ENCODE results near the gene WNK3. TPM values are rescaled to one million over a fixed set of nuclear protein-coding genes. Genes with fewer than 3 reads are reported as not detected.
A peak's percentile ranks its signal among the peaks of the same experiment; 100 is the strongest.

The WNK3 gene
- total and polyA plus RNA-seq, 9 of the 15 experiments (the other 6 are each of a cell fraction or from before 2014, with no cell fraction given): under 0.01 to 0.02 (median 0.01) TPM; not detected in 4

DNA sequence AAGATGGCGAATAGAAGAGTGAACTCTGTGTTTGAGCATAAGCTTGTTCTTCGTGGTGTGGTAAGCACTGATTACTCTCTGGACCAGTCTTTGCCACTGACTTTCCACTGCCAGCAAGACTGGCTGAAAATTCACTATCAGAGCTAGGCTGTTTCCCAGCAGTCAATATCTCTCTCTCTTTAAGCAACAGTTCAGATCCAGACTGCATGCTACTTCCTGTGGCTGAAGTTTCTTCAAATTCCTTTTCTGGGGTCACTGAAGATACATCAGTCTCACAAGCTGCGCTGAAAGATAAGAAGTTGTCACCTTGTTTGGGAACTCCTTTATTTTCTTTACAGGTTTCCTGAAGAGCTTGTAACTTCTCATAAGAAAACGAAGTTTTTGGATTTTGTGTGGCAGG is 120.8 kb downstream of the WNK3 start:
- no TSS peak for BruUV-seq (replicated peaks)
- no peaks in the 10 kb centered on the region for H3K9me1 ChIP-seq (ENCODE audit: control insufficient read depth, insufficient read depth, low read length)

More for the DNA sequence above, 120.8 kb downstream of the WNK3 start:
- peak; percentile 12; the same call in 1 of the 2 replicates for TF ChIP-seq STAT5A (IDR thresholded peaks at IDR 0.05; ENCODE audit: borderline replicate concordance, low read length)
- TF ChIP-seq, protein P1, sequence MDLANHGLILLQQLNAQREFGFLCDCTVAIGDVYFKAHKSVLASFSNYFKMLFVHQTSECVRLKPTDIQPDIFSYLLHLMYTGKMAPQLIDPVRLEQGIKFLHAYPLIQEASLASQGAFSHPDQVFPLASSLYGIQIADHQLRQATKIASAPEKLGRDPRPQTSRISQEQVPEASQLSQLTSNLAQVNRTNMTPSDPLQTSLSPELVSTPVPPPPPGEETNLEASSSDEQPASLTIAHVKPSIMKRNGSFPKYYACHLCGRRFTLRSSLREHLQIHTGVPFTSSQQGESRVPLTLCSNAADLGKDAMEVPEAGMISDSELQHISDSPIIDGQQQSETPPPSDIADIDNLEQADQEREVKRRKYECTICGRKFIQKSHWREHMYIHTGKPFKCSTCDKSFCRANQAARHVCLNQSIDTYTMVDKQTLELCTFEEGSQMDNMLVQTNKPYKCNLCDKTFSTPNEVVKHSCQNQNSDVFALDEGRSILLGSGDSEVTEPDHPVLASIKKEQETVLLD (IDR thresholded peaks at IDR 0.05): no peak
- TF ChIP-seq CBFA2T3 (IDR thresholded peaks at IDR 0.05): peak; percentile 66
- peak; percentile 40; the same call in 1 of the 2 replicates for TF ChIP-seq TAL1 (IDR thresholded peaks at IDR 0.05)
- TF ChIP-seq MAX (CRISPR knock-in tag; IDR thresholded peaks at IDR 0.05): no peak
- TF ChIP-seq CBFA2T2 (conservative IDR thresholded peaks at IDR 0.05): peak; percentile 36; the same call in 1 of the 2 replicates
- TF ChIP-seq TEAD4 (IDR thresholded peaks at IDR 0.05; ENCODE audit: low read length): peak; percentile 67
- no peak for TF ChIP-seq TEAD4 (CRISPR knock-in tag; IDR thresholded peaks at IDR 0.05; ENCODE audit: borderline replicate concordance)
- peak; percentile 55 for TF ChIP-seq ARID1B (IDR thresholded peaks at IDR 0.05)
- no peak for TF ChIP-seq ZNF778 (CRISPR knock-in tag; IDR thresholded peaks at IDR 0.05)
- TF ChIP-seq MEF2A (IDR thresholded peaks at IDR 0.05; ENCODE audit: control insufficient read depth, low read depth, low read length): no peak
- TF ChIP-seq PHB2 (IDR thresholded peaks at IDR 0.05; ENCODE audit: low read depth): no peak
- no peak for TF ChIP-seq MYNN (IDR thresholded peaks at IDR 0.05)
- TF ChIP-seq MYNN (CRISPR knock-in tag; IDR thresholded peaks at IDR 0.05): no peak
- TF ChIP-seq ZNF224 (CRISPR knock-in tag; IDR thresholded peaks at IDR 0.05): no peak
- Histone ChIP-seq H3K4me1 (replicated peaks in 1 of 2; ENCODE audit: control insufficient read depth in 2 of 2, insufficient read depth in 2 of 2, low read length in 2 of 2) (no peaks in the 10 kb centered on the region), H2AFZ (ENCODE audit: low read depth, low read length) (no peak overlapping the region), H3K27ac (ENCODE audit: extremely low read depth, low read depth, low read length) (no peak overlapping the region), H3K4me2 (ENCODE audit: insufficient read depth, low read length) (no peak overlapping the region), H3K36me3 (ENCODE audit: control insufficient read depth, insufficient read depth, low read length) (no peaks in the 10 kb centered on the region), H3K9ac (ENCODE audit: insufficient read depth in 1 of 2, low read depth in 2 of 2, low read length in 2 of 2) (no peak overlapping the region), H3K79me2 (ENCODE audit: control insufficient read depth, insufficient read depth, low read length) (no peaks in the 10 kb centered on the region), H4K20me1 (replicated peaks; ENCODE audit: control insufficient read depth, insufficient read depth, low read length) (no peaks in the 10 kb centered on the region), H3K27me3 (ENCODE audit: control insufficient read depth in 2 of 2, insufficient read depth in 2 of 2, low read length in 2 of 2) (no peaks in the 10 kb centered on the region), H3K4me3 (no peak overlapping the region), H3K9me3 (replicated peaks; ENCODE audit: control insufficient read depth, insufficient read depth, low read depth, low read length) (0 out of 2 replicates have a peak, but pooled peaks cover 1% of the 10 kb centered on the region)
- ATAC-seq (no peak; the same call in 1 of the 3 replicates), DNase-seq (ENCODE audit: extremely low read depth in 1 of 4, low spot score in 3 of 4) (peak in 2 of 4 experiments; percentile 6 to 13), FAIRE-seq (no peak)
- CTCF ChIA-PET (ENCODE audit: low intra/inter-chr PET ratio): no interaction called here
- intact Hi-C loops (cut with micrococcal nuclease): no loop called here
- 0% methylated on average over 3 of the region's 4 CpGs for WGBS (ENCODE audit: insufficient coverage, low coverage, missing lambda C conversion rate)
- in situ Hi-C loops (cut with MboI): no loop called here
- POLR2A ChIA-PET: no interaction called here
